ENCODE measurements around the gene SH3GL3.

Gene SH3GL3

GRCh38 chr15:83567318-83567717, 120.2 kb downstream of the SH3GL3 start:
- no peak for DNase-seq (ENCODE audit: low read depth)

- no peak for DNase-seq (ENCODE audit: low read depth)
These were observed 122.2 kb downstream of the SH3GL3 start for GRCh38 chr15:83569341-83569740.

GRCh38 chr15:83570756-83571155, 123.6 kb downstream of the SH3GL3 start:
- DNase-seq (ENCODE audit: low read depth) = no peak

- no peak for DNase-seq (ENCODE audit: low read depth)
These were observed 124.9 kb downstream of the SH3GL3 start for GRCh38 chr15:83571820-83572707.

GRCh38 chr15:83574345-83574744, 127.2 kb downstream of the SH3GL3 start:
- no peak for DNase-seq (ENCODE audit: low read depth)

- DNase-seq (ENCODE audit: low read depth) = no peak
These were observed 131.6 kb downstream of the SH3GL3 start for GRCh38 chr15:83578691-83579090.

- no peak for DNase-seq (ENCODE audit: low read depth)
These were observed 134.2 kb downstream of the SH3GL3 start for GRCh38 chr15:83581381-83581780.

- DNase-seq (ENCODE audit: low read depth) = no peak
These were observed 135.2 kb downstream of the SH3GL3 start for GRCh38 chr15:83582381-83582780.

GRCh38 chr15:83585601-83586335, 138.6 kb downstream of the SH3GL3 start:
- DNase-seq (ENCODE audit: low read depth) = no peak

GRCh38 chr15:83587091-83587490, 139.9 kb downstream of the SH3GL3 start:
- DNase-seq (ENCODE audit: low read depth) = no peak

GRCh38 chr15:83588441-83588840, 141.3 kb downstream of the SH3GL3 start:
- no peak for DNase-seq (ENCODE audit: low read depth)

- no peak for DNase-seq (ENCODE audit: low read depth)
These were observed 145.4 kb downstream of the SH3GL3 start for GRCh38 chr15:83592370-83593040.

- DNase-seq (ENCODE audit: low read depth) = no peak
These were observed 148.1 kb downstream of the SH3GL3 start for GRCh38 chr15:83595191-83595590.

- no peak for DNase-seq (ENCODE audit: low read depth)
These were observed 150.9 kb downstream of the SH3GL3 start for GRCh38 chr15:83598031-83598430.

GRCh38 chr15:83602021-83602420, 154.9 kb downstream of the SH3GL3 start:
- DNase-seq (ENCODE audit: low read depth) = no peak

- DNase-seq (ENCODE audit: low read depth) = no peak
These were observed 157.4 kb downstream of the SH3GL3 start for GRCh38 chr15:83604549-83604948.

- DNase-seq (ENCODE audit: low read depth) = no peak
These were observed 158.2 kb downstream of the SH3GL3 start for GRCh38 chr15:83605111-83605945.

GRCh38 chr15:83610132-83610531, 163.0 kb downstream of the SH3GL3 start:
- no peak for DNase-seq (ENCODE audit: low read depth)

- no peak for DNase-seq (ENCODE audit: low read depth)
These were observed 164.0 kb downstream of the SH3GL3 start for GRCh38 chr15:83610901-83611685.

- DNase-seq (ENCODE audit: low read depth) = no peak
These were observed 165.1 kb downstream of the SH3GL3 start for GRCh38 chr15:83612226-83612625.
